GM12878 (cell line): ENCODE data around the gene ATXN1L. TPM values are rescaled to one million over a fixed set of nuclear protein-coding genes. Genes with fewer than 3 reads are reported as not detected.

Experiments
- BCL11A ChIP-seq: IDR thresholded peaks from 2 replicates; pipeline ENCODE4 v1.6.1; 2011; ENCODE audit warnings: low read depth, low read length
- CHD4 ChIP-seq: fragments of 200-600 bp; sonication (generic); IDR thresholded peaks from 2 replicates; pipeline ENCODE4 v1.6.1; 2016; ENCODE audit warnings: mild to moderate bottlenecking
- EGR1 ChIP-seq, 2 experiments: IDR thresholded peaks; 1 replicate in 1 of 2; 2 replicates in 1 of 2; pipeline ENCODE4 v1.6.1; 2011 to 2012; ENCODE audit warnings: low read depth in 2 of 2, low read length in 2 of 2, borderline replicate concordance in 1 of 2, mild to moderate bottlenecking in 1 of 2, moderate library complexity in 1 of 2
- JUND ChIP-seq: IDR thresholded peaks from 2 replicates; pipeline ENCODE4 v1.6.1; 2012; ENCODE audit warnings: low read depth, mild to moderate bottlenecking, low read length, improper control_type of control experiment, moderate library complexity
- MEF2B ChIP-seq: fragments of 450-650 bp; IDR thresholded peaks from 2 replicates; pipeline ENCODE4 v1.6.1; 2018; ENCODE audit warnings: mild to moderate bottlenecking, moderate library complexity; ENCODE audit not compliant: partially characterized antibody, poor library complexity, severe bottlenecking
- MYC ChIP-seq: IDR thresholded peaks from 2 replicates; pipeline ENCODE4 v1.6.1; 2011; ENCODE audit warnings: mild to moderate bottlenecking, low read length, moderate library complexity, inconsistent platforms; ENCODE audit not compliant: insufficient read depth, insufficient replicate concordance, insufficient read length, severe bottlenecking
- NR2F1 ChIP-seq: fragments of 450-650 bp; conservative IDR thresholded peaks from 2 replicates; pipeline ENCODE4 v1.6.1; 2017; ENCODE audit warnings: mild to moderate bottlenecking
- PAX5 ChIP-seq: IDR thresholded peaks from 2 replicates; pipeline ENCODE4 v1.6.1; 2011; ENCODE audit warnings: low read depth, low read length, borderline replicate concordance
- POLR2AphosphoS5 ChIP-seq: IDR thresholded peaks from 2 replicates; pipeline ENCODE4 v1.6.1; 2011; ENCODE audit warnings: mild to moderate bottlenecking, low read length, inconsistent platforms
- POU2F2 ChIP-seq: IDR thresholded peaks from 3 replicates; pipeline ENCODE4 v1.6.1; 2011; ENCODE audit warnings: low read depth, mild to moderate bottlenecking, low read length, borderline replicate concordance
- SMAD1 ChIP-seq: fragments of 450-650 bp; IDR thresholded peaks from 2 replicates; pipeline ENCODE4 v1.6.1; 2018; ENCODE audit warnings: mild to moderate bottlenecking, low read depth; ENCODE audit not compliant: partially characterized antibody
- SMAD5 ChIP-seq: IDR thresholded peaks from 2 replicates; pipeline ENCODE4 v1.6.1; 2016; ENCODE audit warnings: antibody characterized with exemption, low read depth
- SP1 ChIP-seq: IDR thresholded peaks from one replicate; pipeline ENCODE4 v1.6.1; 2011; ENCODE audit warnings: low read depth, low read length
- STAT3 ChIP-seq: IDR thresholded peaks from 2 replicates; pipeline ENCODE4 v1.6.1; 2011; ENCODE audit warnings: low read depth, low read length, improper control_type of control experiment
- TAF1 ChIP-seq: IDR thresholded peaks from 2 replicates; pipeline ENCODE4 v1.6.1; 2011; ENCODE audit warnings: mild to moderate bottlenecking, low read depth, low read length, borderline replicate concordance
- TCF7 ChIP-seq: IDR thresholded peaks from 2 replicates; pipeline ENCODE4 v1.6.1; 2014; ENCODE audit warnings: antibody characterized with exemption, borderline replicate concordance
- ZNF24 ChIP-seq: fragments of 450-650 bp; IDR thresholded peaks from 2 replicates; pipeline ENCODE4 v1.6.1; 2017; ENCODE audit warnings: antibody characterized with exemption, mild to moderate bottlenecking
- polyA plus RNA-seq, 11 experiments: library from polyadenylated mRNA; depleted of rRNA in 4 of 11; unstranded in 6 of 11; stranded (reverse) in 5 of 11; fragments of >200 nt; fragmentation: Nextera tagmentation in 4 of 11; fragmentation: Illumina TruSeq in 1 of 11; extraction: Ambion mirVana in 4 of 11; extraction: Trizol in 1 of 11; gene quantifications; 1 replicate in 1 of 11; 2 replicates in 10 of 11; pipeline versions ENCODE4 v1.2.1 to v1.2.3, GENCODE V29; 2011 to 2016; ENCODE audit warnings: inconsistent platforms in 2 of 11, missing spikeins in 2 of 11, low read depth in 1 of 11
- total RNA-seq, 4 experiments: library from RNA; depleted of rRNA in 3 of 4; stranded (reverse); fragments of >200 nt in 3 of 4; fragmentation: Illumina TruSeq in 1 of 4; extraction: Trizol in 1 of 4; gene quantifications; 2 replicates each; pipeline versions ENCODE4 v1.2.1 to v1.2.3, GENCODE V29; 2013 to 2021
- TF ChIP-seq, protein P1 (sequence below), 3 experiments: IDR thresholded peaks in 2 of 3; conservative IDR thresholded peaks in 1 of 3; 2 replicates each; pipeline ENCODE4 v1.5.1; 2011; ENCODE audit warnings: low read depth in 3 of 3, low read length in 3 of 3, mild to moderate bottlenecking in 3 of 3, control low read depth in 2 of 3, moderate library complexity in 2 of 3, inconsistent platforms in 1 of 3, mixed read lengths in 1 of 3; ENCODE audit not compliant: control insufficient read depth in 2 of 3, insufficient read depth in 1 of 3; ENCODE audit errors: extremely low read depth in 1 of 3
- TF ChIP-seq, protein P2 (sequence below): IDR thresholded peaks from 2 replicates; pipeline ENCODE4 v1.6.1; 2011; ENCODE audit warnings: low read depth, mild to moderate bottlenecking, low read length, moderate library complexity, borderline replicate concordance; ENCODE audit errors: extremely low read depth
- TF ChIP-seq, protein P3 (sequence below): IDR thresholded peaks from 2 replicates; pipeline ENCODE4 v1.6.1; 2012; ENCODE audit warnings: low read depth, low read length, improper control_type of control experiment
- TF ChIP-seq, protein P4 (sequence below): fragments of 450-650 bp; conservative IDR thresholded peaks from 2 replicates; pipeline ENCODE4 v1.6.1; 2017; ENCODE audit warnings: mild to moderate bottlenecking, moderate library complexity
- TF ChIP-seq, protein P5 (sequence below): fragments of 450-650 bp; IDR thresholded peaks from 2 replicates; pipeline ENCODE4 v1.6.1; 2018; ENCODE audit warnings: borderline replicate concordance, mild to moderate bottlenecking; ENCODE audit not compliant: partially characterized antibody

ATXN1L gene
- total and polyA plus RNA-seq, 10 of the 15 experiments (the other 5 are each of a cell fraction or from before 2014, with no cell fraction given): 1.8 to 14.6 (median 9.2) TPM

DNA sequence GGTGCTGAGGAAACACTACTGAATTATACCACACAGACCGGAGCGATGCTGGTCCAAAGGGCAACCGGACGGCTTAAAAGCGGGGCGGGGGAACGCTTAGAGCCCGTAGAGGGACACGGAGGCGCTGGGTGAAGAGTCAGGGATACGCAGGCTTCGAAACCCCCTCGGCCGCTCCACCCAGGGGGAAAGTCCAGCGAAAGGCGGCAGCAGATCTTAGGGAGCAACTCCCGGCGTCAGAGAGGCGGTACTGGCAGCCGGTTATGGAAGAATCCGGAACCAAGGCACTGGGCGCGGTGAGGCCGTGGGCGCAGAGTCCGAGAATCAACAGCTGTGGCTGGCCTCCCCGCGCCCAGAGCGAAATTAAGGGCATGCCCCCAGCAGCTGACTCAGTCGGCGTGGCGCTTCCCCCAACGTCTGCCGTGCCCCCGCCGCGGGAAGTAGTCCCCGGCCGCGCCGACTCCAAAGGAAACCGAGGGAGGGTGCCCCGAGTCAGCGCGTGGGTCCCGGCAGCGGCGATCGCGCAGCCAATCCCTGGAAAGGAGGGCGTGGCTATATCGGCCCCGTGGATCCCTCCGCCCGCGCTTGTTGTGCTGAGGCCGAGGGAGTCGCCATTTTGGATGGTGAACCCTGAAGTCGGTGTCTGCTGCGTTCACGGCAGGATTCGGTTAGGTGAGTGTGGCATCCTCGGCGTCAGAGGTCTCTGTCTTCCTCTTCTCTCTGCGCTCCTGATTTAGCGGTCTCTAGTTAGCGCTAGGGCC lies 49.3 kb downstream of the ATXN1L start, which contains the start of gene IST1 (continued):
- TF ChIP-seq POLR2AphosphoS5: peak; percentile 94
- TF ChIP-seq SMAD5: peak; percentile 85
- no peak for TF ChIP-seq ZNF24
- no peak for TF ChIP-seq CHD4
- TF ChIP-seq, protein P1, sequence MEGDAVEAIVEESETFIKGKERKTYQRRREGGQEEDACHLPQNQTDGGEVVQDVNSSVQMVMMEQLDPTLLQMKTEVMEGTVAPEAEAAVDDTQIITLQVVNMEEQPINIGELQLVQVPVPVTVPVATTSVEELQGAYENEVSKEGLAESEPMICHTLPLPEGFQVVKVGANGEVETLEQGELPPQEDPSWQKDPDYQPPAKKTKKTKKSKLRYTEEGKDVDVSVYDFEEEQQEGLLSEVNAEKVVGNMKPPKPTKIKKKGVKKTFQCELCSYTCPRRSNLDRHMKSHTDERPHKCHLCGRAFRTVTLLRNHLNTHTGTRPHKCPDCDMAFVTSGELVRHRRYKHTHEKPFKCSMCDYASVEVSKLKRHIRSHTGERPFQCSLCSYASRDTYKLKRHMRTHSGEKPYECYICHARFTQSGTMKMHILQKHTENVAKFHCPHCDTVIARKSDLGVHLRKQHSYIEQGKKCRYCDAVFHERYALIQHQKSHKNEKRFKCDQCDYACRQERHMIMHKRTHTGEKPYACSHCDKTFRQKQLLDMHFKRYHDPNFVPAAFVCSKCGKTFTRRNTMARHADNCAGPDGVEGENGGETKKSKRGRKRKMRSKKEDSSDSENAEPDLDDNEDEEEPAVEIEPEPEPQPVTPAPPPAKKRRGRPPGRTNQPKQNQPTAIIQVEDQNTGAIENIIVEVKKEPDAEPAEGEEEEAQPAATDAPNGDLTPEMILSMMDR (IDR thresholded peaks at IDR 0.05 in 2 of 3, conservative IDR thresholded peaks at IDR 0.05 in 1 of 3; ENCODE audit: control insufficient read depth in 2 of 3, extremely low read depth in 1 of 3, insufficient read depth in 1 of 3, low read depth in 3 of 3, low read length in 3 of 3): no peak
- TF ChIP-seq MEF2B: no peak
- TF ChIP-seq, protein P2, sequence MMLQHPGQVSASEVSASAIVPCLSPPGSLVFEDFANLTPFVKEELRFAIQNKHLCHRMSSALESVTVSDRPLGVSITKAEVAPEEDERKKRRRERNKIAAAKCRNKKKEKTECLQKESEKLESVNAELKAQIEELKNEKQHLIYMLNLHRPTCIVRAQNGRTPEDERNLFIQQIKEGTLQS: no peak
- TF ChIP-seq NR2F1: peak; percentile 99
- TF ChIP-seq BCL11A: no peak
- TF ChIP-seq, protein P3, sequence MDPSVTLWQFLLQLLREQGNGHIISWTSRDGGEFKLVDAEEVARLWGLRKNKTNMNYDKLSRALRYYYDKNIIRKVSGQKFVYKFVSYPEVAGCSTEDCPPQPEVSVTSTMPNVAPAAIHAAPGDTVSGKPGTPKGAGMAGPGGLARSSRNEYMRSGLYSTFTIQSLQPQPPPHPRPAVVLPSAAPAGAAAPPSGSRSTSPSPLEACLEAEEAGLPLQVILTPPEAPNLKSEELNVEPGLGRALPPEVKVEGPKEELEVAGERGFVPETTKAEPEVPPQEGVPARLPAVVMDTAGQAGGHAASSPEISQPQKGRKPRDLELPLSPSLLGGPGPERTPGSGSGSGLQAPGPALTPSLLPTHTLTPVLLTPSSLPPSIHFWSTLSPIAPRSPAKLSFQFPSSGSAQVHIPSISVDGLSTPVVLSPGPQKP: 0 out of 2 replicates have a peak, but pooled peaks have one; percentile 40
- TF ChIP-seq EGR1 (IDR thresholded peaks at IDR 0.05; ENCODE audit: borderline replicate concordance in 1 of 2, low read depth in 2 of 2, low read length in 2 of 2): peak in 1 of 2 experiments; percentile 44; a peak in 1 of 3 replicates
- TF ChIP-seq TCF7: peak; percentile 82
- TF ChIP-seq JUND: 0 out of 2 replicates have a peak, but pooled peaks have one; percentile 10
- TF ChIP-seq MYC: peak; percentile 23
- TF ChIP-seq STAT3: no peak
- no peak; the same call in 2 of the 3 replicates for TF ChIP-seq POU2F2
- TF ChIP-seq TAF1: peak; percentile 93
- TF ChIP-seq SP1: peak; percentile 87
- peak; percentile 45 for TF ChIP-seq SMAD1
- TF ChIP-seq, protein P4, sequence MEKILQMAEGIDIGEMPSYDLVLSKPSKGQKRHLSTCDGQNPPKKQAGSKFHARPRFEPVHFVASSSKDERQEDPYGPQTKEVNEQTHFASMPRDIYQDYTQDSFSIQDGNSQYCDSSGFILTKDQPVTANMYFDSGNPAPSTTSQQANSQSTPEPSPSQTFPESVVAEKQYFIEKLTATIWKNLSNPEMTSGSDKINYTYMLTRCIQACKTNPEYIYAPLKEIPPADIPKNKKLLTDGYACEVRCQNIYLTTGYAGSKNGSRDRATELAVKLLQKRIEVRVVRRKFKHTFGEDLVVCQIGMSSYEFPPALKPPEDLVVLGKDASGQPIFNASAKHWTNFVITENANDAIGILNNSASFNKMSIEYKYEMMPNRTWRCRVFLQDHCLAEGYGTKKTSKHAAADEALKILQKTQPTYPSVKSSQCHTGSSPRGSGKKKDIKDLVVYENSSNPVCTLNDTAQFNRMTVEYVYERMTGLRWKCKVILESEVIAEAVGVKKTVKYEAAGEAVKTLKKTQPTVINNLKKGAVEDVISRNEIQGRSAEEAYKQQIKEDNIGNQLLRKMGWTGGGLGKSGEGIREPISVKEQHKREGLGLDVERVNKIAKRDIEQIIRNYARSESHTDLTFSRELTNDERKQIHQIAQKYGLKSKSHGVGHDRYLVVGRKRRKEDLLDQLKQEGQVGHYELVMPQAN: peak; percentile 91
- peak; percentile 20; the same call in 1 of the 2 replicates for TF ChIP-seq PAX5
- TF ChIP-seq, protein P5, sequence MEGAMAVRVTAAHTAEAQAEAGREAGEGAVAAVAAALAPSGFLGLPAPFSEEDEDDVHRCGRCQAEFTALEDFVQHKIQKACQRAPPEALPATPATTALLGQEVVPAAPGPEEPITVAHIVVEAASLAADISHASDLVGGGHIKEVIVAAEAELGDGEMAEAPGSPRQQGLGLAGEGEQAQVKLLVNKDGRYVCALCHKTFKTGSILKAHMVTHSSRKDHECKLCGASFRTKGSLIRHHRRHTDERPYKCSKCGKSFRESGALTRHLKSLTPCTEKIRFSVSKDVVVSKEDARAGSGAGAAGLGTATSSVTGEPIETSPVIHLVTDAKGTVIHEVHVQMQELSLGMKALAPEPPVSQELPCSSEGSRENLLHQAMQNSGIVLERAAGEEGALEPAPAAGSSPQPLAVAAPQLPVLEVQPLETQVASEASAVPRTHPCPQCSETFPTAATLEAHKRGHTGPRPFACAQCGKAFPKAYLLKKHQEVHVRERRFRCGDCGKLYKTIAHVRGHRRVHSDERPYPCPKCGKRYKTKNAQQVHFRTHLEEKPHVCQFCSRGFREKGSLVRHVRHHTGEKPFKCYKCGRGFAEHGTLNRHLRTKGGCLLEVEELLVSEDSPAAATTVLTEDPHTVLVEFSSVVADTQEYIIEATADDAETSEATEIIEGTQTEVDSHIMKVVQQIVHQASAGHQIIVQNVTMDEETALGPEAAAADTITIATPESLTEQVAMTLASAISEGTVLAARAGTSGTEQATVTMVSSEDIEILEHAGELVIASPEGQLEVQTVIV: peak; percentile 16
